OCI-M2 (cell line): ENCODE results near the gene MRC2.

ENCODE experiments used
- DNase-seq: peaks from one replicate; lab custom pipeline; 2025; ENCODE audit not compliant: unreplicated experiment; lab: John Stamatoyannopoulos, UW

Gene MRC2

DNA sequence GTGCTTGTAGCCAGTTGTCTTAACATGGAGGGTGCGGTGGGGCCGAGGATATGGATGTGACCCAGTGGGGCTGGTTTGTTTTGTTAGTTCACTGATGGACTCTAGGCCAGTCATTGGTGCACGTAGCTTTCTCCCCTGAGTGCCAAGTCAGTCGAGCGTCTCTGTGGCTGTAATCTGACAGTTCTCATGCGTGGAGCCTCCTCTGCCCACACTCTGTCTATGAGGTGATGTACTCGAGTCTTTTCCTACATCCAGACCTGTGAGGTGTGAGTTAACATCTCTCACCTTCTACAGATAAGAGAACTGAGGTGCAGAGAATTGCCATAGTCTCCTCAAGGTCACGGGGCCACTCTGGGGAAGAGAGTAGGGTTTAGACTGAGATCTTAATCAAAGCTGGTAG is 90.4 kb downstream of the MRC2 start:
- DNase-seq: no peak

DNA sequence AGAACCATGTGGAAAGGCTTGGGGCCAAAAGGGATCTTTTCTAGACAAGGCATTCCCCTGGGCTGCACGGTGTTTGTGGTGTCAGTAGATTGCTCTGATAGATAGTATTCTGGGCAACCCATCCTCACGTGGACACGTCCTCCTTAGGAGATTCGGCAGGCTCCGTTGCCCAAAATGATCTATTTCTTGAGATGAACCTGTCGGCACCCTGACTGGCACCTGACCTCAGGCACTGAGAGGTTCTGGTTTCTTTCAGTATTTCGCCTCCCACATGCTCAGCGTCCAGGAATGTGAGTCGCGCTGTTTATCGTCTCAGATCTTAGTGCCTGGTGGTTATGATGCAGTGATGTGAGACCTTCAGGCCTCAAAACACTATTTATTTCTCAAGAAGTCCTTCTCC is 91.0 kb downstream of the MRC2 start:
- no peak for DNase-seq

DNA sequence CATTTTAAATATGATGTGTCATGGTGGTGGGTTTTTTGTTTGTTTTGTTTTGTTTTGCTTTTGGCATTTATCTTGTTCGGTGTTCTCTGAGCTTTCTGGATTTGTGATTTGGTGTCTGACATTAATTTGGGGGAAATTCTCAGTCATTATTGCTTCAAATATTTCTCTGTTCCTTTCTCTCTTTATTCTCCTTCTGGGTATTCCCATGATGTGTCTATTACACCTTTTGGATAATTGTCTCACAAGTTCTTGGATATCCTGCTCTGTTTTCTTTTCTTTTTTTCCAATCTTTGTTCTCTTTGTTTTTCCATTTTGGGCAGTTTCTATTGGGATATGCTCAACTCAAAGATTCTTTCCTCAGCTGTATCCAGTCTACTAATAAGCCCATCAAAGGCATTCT is 92.1 kb downstream of the MRC2 start:
- DNase-seq: no peak

DNA sequence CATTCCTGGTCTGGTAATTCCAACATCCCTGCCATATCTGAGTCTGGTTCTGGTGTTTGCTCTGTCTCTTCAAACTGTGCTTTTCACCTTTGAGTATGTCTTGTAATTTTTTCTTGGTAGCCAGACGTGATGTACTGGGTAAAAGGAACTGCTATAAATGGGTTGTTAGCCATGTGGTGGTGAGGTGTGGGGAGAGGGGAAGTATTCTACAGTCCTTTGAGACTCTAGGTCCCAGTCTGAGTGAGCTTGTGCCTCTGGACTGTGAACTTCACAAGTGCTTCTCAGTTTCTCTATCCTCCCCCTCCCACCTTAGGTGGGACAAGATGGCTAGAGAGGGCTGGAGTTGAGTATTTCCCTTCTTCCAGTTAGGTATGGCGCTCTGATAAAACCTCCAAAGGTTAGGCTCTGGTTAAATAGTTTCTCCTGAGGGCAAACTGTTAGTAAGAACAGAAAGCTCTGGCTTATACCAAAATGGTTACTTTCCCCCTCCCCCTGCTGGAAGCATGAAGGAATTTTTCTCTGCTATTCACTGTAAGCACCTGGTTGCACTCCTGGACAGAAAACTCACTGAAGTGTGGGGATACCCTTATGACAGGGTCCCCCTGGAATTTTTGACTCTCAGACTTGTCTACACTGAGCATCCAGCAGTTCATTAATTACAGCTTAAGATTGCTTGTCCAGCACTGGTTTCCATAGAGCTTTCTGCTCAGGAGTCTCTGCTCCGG is 92.8 kb downstream of the MRC2 start:
- DNase-seq: no peak

DNA sequence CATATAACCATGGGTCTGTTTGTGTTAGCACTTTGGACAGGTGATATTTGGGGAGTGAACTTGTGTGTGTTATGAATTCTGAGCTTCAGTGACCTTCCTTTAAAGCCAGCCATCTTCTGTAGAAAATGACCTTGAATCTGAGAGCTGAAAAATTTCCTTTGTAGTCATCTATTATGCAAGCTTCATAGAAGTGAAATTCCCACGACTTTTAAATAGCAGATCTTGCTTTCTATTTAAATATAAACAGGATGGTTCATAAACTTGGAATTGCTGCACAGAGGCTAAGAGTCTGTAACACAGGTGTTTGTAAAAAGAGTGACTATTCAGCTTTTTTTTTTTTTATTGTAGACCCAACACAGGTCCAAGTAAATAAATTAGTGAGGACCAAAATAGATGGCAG is 95.2 kb downstream of the MRC2 start:
- no peak for DNase-seq

DNA sequence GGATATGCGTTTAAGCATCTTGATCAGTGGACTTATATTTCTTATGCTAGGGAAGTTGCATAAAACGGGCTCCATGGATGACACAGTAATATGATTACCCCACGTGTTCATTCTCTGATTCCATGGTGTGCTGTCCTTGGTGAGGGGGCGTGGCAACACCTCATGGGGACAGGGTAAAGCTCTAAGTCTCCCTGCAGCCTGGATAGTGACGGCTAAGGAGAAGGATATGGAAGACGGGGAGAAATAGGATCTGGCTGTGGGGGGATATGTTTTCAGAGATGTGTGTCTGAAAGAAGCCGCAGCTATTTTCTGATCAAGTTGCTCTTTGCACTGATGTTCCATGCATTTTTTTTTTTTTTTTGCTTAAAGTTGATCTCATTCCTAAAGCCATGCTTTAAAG is 96.4 kb downstream of the MRC2 start:
- no peak for DNase-seq

DNA sequence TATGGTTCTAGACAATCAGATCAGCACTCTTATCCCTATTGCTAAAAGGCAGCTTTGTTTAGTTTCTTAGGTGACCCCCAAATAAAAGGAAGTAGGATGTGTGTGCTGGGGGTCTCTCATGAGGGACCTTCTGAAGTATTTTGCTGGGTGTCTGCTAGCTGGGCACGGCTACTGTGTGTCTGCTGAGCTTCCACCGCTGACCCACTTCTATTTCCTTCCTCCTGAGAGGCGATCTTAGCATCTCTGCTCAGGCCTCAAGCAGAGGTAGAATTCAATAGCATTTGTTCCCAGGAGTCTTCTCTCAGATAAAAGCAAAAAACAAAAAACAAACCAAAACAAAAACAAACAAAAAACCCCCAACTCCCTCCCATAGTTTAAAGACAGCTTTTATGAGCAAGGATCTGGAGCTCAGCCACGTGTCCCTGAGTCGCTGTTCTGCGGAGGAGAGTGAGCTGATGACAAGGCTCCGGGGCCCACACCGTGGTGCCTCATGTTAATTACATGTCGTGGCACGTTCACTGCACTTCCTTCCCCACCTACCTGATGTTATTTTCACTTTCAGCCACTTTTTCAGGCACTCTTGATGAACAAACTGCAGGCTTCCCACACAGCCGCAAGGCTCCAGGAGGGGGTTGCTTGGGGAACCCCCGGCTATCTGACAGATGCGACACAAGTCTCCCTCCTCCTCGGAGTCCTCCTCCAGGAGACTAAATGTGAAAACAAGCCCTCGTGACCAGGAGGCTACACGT is 97.1 kb downstream of the MRC2 start:
- DNase-seq: no peak

DNA sequence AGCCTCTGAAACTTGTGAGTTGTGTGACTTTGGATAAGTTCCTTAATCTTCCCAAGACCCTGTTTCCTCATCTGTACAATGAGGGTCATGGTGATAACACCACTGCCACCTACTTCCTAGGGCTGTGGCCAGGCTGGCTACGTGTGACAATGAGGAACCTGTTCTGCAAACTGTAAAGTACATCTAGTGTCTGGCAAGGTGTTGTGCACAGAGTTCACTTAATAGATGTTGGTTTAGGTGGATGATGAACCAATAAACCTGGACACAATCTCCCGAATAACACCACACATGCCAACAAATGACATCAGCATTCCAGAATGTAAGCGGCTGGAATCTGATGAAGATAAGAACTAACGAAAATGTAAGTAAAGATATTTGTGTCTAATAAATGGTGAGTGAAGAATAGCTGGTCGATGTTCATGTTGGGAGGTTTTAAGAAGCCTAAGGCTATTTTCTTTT is 98.3 kb downstream of the MRC2 start:
- DNase-seq: no peak

DNA sequence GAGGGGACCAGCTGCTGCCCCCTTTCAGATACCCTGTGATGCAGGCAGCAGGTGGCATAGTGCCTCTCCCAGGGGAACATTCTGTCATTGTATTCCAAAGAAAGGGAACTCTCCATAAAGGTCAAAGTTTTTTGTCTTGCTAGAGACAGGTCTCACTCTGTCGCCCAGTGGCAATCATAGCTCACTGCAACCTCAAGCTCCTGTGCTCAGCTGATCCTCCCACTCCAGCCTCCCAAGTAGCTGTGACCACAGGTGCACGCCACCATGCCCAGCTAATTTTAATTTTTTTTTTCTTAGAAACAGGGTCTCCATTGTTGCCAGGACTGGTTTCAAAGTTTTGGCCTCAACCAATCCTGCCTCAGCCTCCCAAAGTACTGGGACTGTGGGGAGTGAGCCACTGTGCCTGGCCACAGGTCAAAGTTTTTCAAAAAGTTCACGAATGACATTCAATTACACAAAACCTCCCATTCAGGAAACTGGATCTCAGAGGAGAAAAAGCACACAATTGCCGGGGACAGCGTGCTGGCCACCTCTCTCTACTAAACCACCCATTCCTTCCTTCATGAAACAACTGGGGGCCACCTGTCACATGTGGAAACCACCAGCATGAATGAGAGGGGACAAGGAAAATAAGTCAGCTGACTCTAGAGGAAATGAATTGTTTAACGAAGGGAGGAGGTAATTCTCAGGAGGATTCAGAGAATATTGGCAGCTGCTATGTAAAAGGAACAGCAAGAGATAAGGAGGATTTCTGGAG is 100.6 kb downstream of the MRC2 start:
- DNase-seq: no peak

DNA sequence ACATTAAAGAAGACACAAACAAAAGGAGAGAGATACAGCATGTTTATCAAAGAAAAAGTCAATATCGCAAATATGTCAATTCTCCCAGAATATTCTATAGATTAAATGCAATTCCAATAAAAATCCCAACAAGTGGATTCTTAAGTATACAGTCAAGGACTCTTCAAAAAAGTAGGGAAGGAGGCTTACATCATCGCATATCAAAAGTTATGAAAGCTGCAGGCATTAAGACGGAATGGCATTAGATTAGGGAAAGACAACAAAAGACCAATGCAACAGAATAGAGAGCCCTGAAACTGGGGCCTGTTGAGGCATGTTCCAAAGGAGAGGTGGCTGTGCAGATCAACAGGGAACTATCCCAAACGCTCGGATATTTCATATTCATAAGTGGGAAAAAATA is 104.7 kb downstream of the MRC2 start:
- DNase-seq: no peak

DNA sequence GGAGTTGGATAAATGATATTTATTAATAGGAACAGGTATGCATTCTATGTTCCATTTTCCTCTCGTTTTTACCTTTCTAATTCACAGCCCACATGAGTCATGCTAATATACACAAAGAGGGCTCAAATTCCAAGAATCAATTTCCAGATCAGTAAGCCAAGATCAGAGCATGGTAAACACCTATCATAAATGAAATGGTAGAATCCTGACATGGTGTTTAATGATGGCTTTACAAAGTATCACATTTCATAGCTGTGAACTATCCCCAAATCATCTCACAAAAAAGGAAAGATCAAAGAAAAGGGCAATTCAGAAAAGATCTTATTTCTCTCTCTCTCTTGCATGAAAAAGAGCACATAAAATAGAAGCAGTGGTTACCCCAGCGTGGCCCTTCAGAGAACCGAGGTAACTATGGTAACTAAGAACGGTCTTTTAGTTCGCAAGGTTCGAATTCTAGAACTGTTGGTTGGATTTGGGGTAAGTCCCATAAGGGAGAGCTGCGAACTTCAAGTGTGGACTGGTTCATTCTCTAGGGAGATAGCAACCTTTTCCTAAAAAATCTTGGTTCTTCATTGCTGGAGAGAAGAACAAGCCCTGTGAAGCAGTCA is 107.7 kb downstream of the MRC2 start:
- DNase-seq: no peak

DNA sequence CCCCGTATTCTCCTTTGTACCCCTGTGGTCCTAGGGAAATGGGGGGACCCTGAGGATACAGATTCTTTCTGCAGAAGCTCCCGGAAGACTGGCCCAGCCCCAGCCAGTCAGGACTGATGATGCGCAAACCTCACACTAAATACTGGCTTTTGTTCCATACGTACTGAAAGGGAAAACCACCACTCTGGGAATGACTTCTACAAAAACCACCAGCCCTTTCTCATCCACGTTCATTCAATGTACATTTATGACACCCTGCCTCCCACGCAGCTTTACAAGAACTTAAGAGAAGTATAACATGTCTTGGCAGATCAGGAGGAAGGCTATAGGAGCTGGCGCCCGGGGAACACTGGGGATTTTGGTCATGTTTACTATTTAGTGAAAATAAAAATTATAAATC is 110.0 kb downstream of the MRC2 start:
- DNase-seq: no peak

DNA sequence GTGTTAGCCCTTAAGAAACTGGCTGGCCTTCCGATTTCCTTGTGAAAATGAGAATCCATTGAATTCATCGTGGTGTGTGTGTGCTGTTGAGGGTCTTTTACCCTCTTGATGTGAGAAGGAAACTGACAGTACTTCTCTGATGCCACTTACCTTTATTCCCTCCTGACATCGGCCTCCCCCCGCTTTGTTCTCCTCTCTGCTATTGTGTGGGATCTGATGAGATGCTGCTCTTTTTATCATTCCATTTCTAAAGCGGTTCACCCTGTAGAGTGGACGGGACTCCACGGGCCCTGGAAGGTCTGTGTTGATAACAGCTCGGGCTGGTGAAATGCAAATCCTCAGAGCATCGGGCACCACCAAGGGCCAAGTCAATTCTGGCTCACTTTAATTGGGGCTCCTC is 110.8 kb downstream of the MRC2 start:
- no peak for DNase-seq

DNA sequence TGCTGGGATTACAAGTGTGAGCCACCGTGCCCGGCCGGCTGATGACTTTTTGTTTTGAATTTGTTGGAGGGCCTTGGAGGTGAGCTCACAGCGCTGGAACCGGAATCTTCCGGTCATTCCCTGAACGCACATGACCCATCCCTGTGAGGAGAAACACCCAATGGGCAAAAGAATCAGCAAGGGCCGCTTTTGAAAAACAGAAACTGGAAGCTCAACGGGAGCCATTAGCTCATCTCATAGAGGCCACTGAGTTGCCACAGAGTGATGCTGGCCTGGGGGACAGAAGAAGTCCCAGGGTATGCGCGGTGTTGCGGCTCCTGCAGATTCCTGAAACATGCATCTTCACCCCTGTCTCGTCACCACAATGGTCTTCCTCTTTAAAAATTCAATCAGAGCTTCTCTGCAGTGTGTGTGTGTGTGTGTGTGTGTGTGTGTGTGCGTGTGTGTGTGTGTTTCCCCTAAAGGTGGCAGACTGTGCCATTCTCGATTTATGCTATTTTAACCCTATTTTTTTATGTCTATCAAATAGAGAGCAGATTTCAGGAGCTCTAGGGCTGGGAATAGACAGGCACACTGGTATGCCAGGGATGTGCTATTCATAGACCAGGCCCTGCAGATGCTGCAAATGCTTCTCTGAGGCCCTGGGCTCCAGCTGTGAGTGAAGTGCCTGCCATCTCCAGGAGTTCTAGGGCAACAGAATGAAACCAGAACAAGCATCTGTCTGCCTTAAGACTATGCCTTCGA is 112.3 kb downstream of the MRC2 start:
- no peak for DNase-seq

DNA sequence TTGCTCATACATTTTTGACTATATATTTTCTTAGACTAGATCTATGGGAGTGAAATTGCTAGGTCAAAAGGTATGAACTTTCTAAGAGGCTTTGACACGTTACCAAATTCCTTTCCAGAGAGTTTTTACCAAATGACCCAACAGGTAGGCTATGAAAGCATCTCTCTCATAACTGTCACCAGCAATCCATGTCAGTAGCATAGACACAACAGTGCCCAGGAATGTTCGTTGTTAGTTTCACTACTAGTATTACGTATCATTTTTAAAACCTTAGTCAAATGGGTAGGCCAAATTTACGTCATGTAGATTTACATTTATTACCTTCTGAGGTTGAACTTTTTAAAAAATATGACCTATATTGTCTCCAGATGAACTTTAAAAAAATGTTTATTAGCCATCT is 113.8 kb downstream of the MRC2 start:
- no peak for DNase-seq
